ENCODE measurements around the gene SLC16A4.

DNA sequence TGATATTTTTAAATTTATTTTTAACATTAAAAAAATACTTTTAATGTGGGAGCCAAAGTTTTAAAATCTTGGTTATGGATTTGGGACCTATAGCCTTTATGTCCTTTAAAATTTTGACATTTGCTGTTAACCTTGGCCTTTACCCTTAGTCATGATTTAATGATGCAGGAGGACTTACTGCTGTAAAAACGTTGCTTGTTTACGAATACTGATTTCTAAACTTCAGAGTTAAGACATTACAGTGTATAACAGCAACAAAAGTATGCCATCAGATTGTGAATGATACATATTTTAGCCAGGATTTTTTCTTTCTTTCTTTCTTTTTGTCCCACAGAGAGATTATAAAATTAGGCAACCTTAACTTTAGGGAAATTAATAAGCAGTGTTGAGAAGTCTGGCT is 42.8 kb downstream of the SLC16A4 start:
- TF ChIP-seq, protein P1, sequence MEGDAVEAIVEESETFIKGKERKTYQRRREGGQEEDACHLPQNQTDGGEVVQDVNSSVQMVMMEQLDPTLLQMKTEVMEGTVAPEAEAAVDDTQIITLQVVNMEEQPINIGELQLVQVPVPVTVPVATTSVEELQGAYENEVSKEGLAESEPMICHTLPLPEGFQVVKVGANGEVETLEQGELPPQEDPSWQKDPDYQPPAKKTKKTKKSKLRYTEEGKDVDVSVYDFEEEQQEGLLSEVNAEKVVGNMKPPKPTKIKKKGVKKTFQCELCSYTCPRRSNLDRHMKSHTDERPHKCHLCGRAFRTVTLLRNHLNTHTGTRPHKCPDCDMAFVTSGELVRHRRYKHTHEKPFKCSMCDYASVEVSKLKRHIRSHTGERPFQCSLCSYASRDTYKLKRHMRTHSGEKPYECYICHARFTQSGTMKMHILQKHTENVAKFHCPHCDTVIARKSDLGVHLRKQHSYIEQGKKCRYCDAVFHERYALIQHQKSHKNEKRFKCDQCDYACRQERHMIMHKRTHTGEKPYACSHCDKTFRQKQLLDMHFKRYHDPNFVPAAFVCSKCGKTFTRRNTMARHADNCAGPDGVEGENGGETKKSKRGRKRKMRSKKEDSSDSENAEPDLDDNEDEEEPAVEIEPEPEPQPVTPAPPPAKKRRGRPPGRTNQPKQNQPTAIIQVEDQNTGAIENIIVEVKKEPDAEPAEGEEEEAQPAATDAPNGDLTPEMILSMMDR (conservative IDR thresholded peaks at IDR 0.05; ENCODE audit: low read length): no peak
- TF ChIP-seq EZH2phosphoT487 (IDR thresholded peaks at IDR 0.05; ENCODE audit: borderline replicate concordance, low read depth, low read length): no peak

Data from OCI-LY7 (cell line).